Measurements from ENCODE around the gene ADAMTS17. TPM values are rescaled to one million over a fixed set of nuclear protein-coding genes. Genes with fewer than 3 reads are reported as not detected.

ADAMTS17 gene
- total RNA-seq, 1 donor from 2014 or later, result 1.5 TPM

DNA sequence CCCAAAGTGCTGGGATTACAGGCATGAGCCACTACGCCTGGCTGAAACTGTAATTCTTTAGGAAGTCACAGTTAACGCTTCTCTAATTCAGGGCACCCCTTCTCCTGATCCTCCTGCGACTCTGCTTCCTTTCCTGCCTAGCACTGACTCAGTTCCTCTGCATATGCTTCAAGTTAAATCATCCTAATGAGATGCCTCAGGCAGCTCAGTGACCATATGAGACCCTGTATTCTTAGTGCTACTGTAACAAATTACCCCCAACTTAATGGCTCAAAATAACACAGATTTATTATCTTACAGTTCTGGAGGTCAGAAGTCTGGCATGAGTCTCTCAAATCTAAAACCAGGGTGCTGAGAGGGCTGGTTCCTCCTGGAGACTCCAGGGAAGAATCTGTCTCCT lies 336.8 kb downstream of the ADAMTS17 start:
- Histone ChIP-seq H3K36me3 (no peaks in the 10 kb centered on the region), H3K4me2 (no peak overlapping the region), H3K4me1 (peaks cover 7% of the 10 kb centered on the region), H3K27me3 (no peaks in the 10 kb centered on the region), H3K9me3 (ENCODE audit: low read depth) (no peaks in the 10 kb centered on the region), H3K9ac (no peak overlapping the region), H3K4me3 (no peak overlapping the region), H3F3A (ENCODE audit: low read depth) (no peaks in the 10 kb centered on the region), H3K27ac (no peak overlapping the region), H2AFZ (replicated peaks) (no peak overlapping the region), H4K20me1 (ENCODE audit: low read depth) (no peaks in the 10 kb centered on the region), H3K79me2 (ENCODE audit: low read depth) (no peaks in the 10 kb centered on the region)
- Mint-ChIP-seq H3K4me1 (peaks cover 17% of the 10 kb centered on the region), H3K27me3 (ENCODE audit: insufficient read depth, low read depth) (peaks cover 6% of the 10 kb centered on the region), H3K27ac (no peak overlapping the region), H3K36me3 (no peaks in the 10 kb centered on the region), H3K9me3 (no peaks in the 10 kb centered on the region), H3K4me3 (no peak overlapping the region)
- DNase-seq (ENCODE audit: low spot score), result no peak
- TF ChIP-seq EZH2 (IDR thresholded peaks at IDR 0.05), result no peak

DNA sequence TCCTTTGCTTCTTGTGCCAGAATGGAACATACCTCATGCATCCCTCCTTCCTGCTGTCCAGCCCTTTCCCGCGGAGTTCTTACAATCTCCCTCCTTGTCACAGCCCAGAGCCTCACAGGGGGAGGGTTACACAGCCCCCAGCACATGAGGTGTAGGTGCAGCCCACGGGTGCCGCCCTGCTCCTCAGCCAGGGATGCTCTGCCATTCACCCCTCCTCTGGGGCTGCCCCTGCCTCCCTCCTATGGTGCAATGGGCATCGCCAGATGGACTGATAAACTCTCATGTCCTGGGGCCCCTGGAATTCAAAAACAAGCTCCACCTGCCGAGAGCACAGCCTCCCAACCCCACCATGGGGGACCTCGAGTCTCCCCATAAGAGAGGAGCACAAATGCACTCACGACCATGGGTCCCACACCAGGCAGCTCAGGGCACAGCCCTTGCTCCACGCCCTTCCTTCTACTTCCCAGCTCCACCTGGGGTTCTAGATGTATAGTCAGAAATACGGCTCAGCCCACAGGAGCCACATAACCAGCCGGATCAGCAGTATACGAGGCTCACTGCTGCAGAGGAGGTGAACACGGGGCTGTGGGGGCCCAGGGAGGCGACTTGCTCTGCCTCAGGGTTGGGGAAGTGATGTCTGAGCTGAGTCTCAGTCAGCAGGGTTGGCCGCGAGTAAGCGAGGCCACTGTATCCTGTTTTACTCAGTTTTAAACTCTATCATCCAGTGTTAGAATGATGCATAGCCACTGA lies 338.8 kb downstream of the ADAMTS17 start:
- Histone ChIP-seq H3K36me3 (no peaks in the 10 kb centered on the region), H3F3A (ENCODE audit: low read depth) (no peaks in the 10 kb centered on the region), H4K20me1 (ENCODE audit: low read depth) (no peaks in the 10 kb centered on the region), H3K79me2 (ENCODE audit: low read depth) (no peaks in the 10 kb centered on the region), H3K4me1 (peaks cover 7% of the 10 kb centered on the region), H3K9ac (no peak overlapping the region), H3K4me3 (no peak overlapping the region), H3K27ac (no peak overlapping the region), H3K4me2 (no peak overlapping the region), H2AFZ (replicated peaks) (no peak overlapping the region), H3K9me3 (ENCODE audit: low read depth) (no peaks in the 10 kb centered on the region), H3K27me3 (no peaks in the 10 kb centered on the region)
- TF ChIP-seq EZH2phosphoT487 (IDR thresholded peaks at IDR 0.05) (no peak), EZH2 (IDR thresholded peaks at IDR 0.05) (no peak)
- TF ChIP-seq, protein P1, sequence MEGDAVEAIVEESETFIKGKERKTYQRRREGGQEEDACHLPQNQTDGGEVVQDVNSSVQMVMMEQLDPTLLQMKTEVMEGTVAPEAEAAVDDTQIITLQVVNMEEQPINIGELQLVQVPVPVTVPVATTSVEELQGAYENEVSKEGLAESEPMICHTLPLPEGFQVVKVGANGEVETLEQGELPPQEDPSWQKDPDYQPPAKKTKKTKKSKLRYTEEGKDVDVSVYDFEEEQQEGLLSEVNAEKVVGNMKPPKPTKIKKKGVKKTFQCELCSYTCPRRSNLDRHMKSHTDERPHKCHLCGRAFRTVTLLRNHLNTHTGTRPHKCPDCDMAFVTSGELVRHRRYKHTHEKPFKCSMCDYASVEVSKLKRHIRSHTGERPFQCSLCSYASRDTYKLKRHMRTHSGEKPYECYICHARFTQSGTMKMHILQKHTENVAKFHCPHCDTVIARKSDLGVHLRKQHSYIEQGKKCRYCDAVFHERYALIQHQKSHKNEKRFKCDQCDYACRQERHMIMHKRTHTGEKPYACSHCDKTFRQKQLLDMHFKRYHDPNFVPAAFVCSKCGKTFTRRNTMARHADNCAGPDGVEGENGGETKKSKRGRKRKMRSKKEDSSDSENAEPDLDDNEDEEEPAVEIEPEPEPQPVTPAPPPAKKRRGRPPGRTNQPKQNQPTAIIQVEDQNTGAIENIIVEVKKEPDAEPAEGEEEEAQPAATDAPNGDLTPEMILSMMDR (IDR thresholded peaks at IDR 0.05), result no peak
- peak overlapping the region; percentile 48 for H3K27ac Mint-ChIP-seq
- no peak overlapping the region for H3K4me3 Mint-ChIP-seq
- H3K9me3 Mint-ChIP-seq, result no peaks in the 10 kb centered on the region
- peaks cover 26% of the 10 kb centered on the region for H3K4me1 Mint-ChIP-seq
- DNase-seq (ENCODE audit: low spot score), result no peak
- H3K36me3 Mint-ChIP-seq, result no peaks in the 10 kb centered on the region
- peaks cover 5% of the 10 kb centered on the region for H3K27me3 Mint-ChIP-seq (ENCODE audit: insufficient read depth, low read depth)

DNA sequence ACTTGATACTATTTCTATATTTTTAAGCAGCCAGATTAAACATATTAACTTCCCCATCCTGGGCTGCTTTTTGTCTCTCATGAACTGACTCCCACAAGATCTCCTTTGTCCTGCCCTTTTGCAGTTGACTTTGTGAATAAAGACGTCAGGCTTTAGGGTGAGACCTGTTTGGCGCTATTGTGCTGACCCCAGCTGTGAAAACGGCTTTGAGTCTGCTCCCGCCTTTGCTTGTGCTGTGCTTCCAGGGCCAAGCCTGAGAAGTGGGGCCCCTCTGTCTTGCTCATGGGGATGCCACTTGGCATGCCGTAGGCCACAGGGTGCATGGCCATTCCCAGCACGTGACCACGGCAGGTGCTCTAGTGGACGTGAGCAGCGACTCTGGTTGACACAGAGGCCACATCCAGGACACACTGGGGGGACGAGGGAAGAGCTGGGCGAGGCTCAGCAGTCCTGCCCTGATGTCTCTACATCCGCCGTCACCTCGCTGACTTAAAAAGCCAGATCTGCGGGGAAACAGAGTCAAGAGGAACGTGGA lies 339.6 kb downstream of the ADAMTS17 start:
- no peaks in the 10 kb centered on the region for H3K9me3 Mint-ChIP-seq
- Histone ChIP-seq H3K9ac (no peak overlapping the region), H3K27me3 (no peaks in the 10 kb centered on the region)

More for the DNA sequence above, 339.6 kb downstream of the ADAMTS17 start:
- Histone ChIP-seq H3K4me1 (peaks cover 7% of the 10 kb centered on the region), H3F3A (ENCODE audit: low read depth) (no peaks in the 10 kb centered on the region), H4K20me1 (ENCODE audit: low read depth) (no peaks in the 10 kb centered on the region), H3K27ac (no peak overlapping the region), H3K4me3 (no peak overlapping the region), H3K4me2 (peak overlapping the region; percentile 4), H3K36me3 (no peaks in the 10 kb centered on the region), H3K79me2 (ENCODE audit: low read depth) (no peaks in the 10 kb centered on the region), H3K9me3 (ENCODE audit: low read depth) (no peaks in the 10 kb centered on the region), H2AFZ (replicated peaks) (no peak overlapping the region)
- H3K27me3 Mint-ChIP-seq (ENCODE audit: insufficient read depth, low read depth), result peaks cover 7% of the 10 kb centered on the region
- no peak for TF ChIP-seq EZH2phosphoT487 (IDR thresholded peaks at IDR 0.05)
- no peak for TF ChIP-seq EZH2 (IDR thresholded peaks at IDR 0.05)
- TF ChIP-seq, protein P1 (IDR thresholded peaks at IDR 0.05), result no peak
- peak; percentile 52 for DNase-seq (ENCODE audit: low spot score)
- no peaks in the 10 kb centered on the region for H3K36me3 Mint-ChIP-seq
- no peak overlapping the region for H3K4me3 Mint-ChIP-seq
- H3K4me1 Mint-ChIP-seq, result peaks cover 28% of the 10 kb centered on the region
- peak overlapping the region; percentile 47 for H3K27ac Mint-ChIP-seq

All from neural progenitor cell (in vitro differentiated cells).